HCT116 (cell line): ENCODE measurements around the gene PPM1B.
"Not testable (repeated sequence)": the region's sequence is repeated elsewhere in the genome, so short reads cannot be mapped to it uniquely, and the experiment has no call there.

Experiments
- CTCF ChIP-seq, 3 experiments: fragments of 200-600 bp in 1 of 3; sonication (generic) in 1 of 3; IDR thresholded peaks in 2 of 3; conservative IDR thresholded peaks in 1 of 3; 2 replicates each; pipeline ENCODE4 v1.5.1; 2012 to 2017; ENCODE audit warnings: low read depth in 2 of 3, low read length in 2 of 3, antibody characterized with exemption in 1 of 3, borderline replicate concordance in 1 of 3, control low read depth in 1 of 3, mild to moderate bottlenecking in 1 of 3, mixed read lengths in 1 of 3, mixed run types in 1 of 3, moderate library complexity in 1 of 3; ENCODE audit not compliant: insufficient read depth in 1 of 3
- EGR1 ChIP-seq: IDR thresholded peaks from 2 replicates; pipeline ENCODE4 v1.6.1; 2012; ENCODE audit warnings: low read depth
- EZH2 ChIP-seq: fragments of 200-600 bp; sonication (generic); IDR thresholded peaks from 2 replicates; pipeline ENCODE4 v1.6.1; 2017; ENCODE audit warnings: antibody characterized with exemption, mixed run types
- EZH2phosphoT487 ChIP-seq: fragments of 200-600 bp; IDR thresholded peaks from 2 replicates; pipeline ENCODE4 v1.6.1; 2018; ENCODE audit warnings: antibody characterized with exemption, borderline replicate concordance
- FOSL1 ChIP-seq: IDR thresholded peaks from 2 replicates; pipeline ENCODE4 v1.6.1; 2012; ENCODE audit warnings: low read depth
- JUND ChIP-seq: IDR thresholded peaks from 2 replicates; pipeline ENCODE4 v1.6.1; 2012
- MAX ChIP-seq: IDR thresholded peaks from 2 replicates; pipeline ENCODE4 v1.6.1; 2012
- POLR2A ChIP-seq: IDR thresholded peaks from 2 replicates; pipeline ENCODE4 v1.7.0; 2011; ENCODE audit warnings: borderline replicate concordance; ENCODE audit not compliant: insufficient read depth, insufficient read length; ENCODE audit errors: extremely low read depth
- POLR2AphosphoS5 ChIP-seq: IDR thresholded peaks from 2 replicates; pipeline ENCODE4 v1.6.1; 2011; ENCODE audit warnings: mild to moderate bottlenecking, low read depth, low read length, moderate library complexity
- SRF ChIP-seq: IDR thresholded peaks from 2 replicates; pipeline ENCODE4 v1.6.1; 2012; ENCODE audit warnings: low read depth
- TCF7L2 ChIP-seq: IDR thresholded peaks from 2 replicates; pipeline ENCODE4 v1.7.0; 2011; ENCODE audit warnings: borderline replicate concordance, inconsistent platforms; ENCODE audit not compliant: insufficient read depth, insufficient read length; ENCODE audit errors: extremely low read depth
- YY1 ChIP-seq: IDR thresholded peaks from 2 replicates; pipeline ENCODE4 v1.6.1; 2011; ENCODE audit warnings: low read length, low read depth, moderate library complexity, mild to moderate bottlenecking; ENCODE audit not compliant: insufficient replicate concordance; ENCODE audit errors: extremely low read depth
- ZBTB33 ChIP-seq: IDR thresholded peaks from 2 replicates; pipeline ENCODE4 v1.6.1; 2011; ENCODE audit warnings: mild to moderate bottlenecking, low read length, moderate library complexity; ENCODE audit not compliant: insufficient replicate concordance; ENCODE audit errors: extremely low read depth

GRCh38 chr2:44133602-44134001, 35.1 kb upstream of the PPM1B start:
- not testable (repeated sequence) for TF ChIP-seq CTCF (IDR thresholded peaks at IDR 0.05 in 2 of 3, conservative IDR thresholded peaks at IDR 0.05 in 1 of 3; ENCODE audit: borderline replicate concordance in 1 of 3, insufficient read depth in 1 of 3, low read depth in 2 of 3, low read length in 2 of 3); MAX; POLR2A; POLR2AphosphoS5; ZBTB33; EZH2phosphoT487; SRF; YY1; FOSL1; TCF7L2; EZH2; JUND; EGR1
